HL-60 (cell line): Measurements from ENCODE around the gene DNPH1.

Experiments
- DNase-seq, 2 experiments: peaks; one replicate each; pipeline ENCODE4 v3.0.0-alpha.2; 2010 to 2020; ENCODE audit warnings: low read depth in 1 of 2, low spot score in 1 of 2
- H3K27ac ChIP-seq: fragments of 250-450 bp; sonication (Bioruptor Pico); replicated peaks from 2 replicates; pipeline ENCODE4 v1.5.1; 2020; ENCODE audit warnings: mild to moderate bottlenecking, moderate library complexity
- H3K27me3 ChIP-seq: fragments of 250-450 bp; sonication (Bioruptor Pico); 2 replicates; pipeline ENCODE4 v1.5.1; 2021; ENCODE audit warnings: mild to moderate bottlenecking, moderate library complexity; ENCODE audit not compliant: insufficient read depth, poor library complexity, severe bottlenecking
- H3K4me3 ChIP-seq: replicated peaks from 2 replicates; pipeline ENCODE4 v1.5.1; 2011; ENCODE audit warnings: mild to moderate bottlenecking, control low read depth, low read length; ENCODE audit not compliant: insufficient read depth
- GABPA ChIP-seq: IDR thresholded peaks from 2 replicates; pipeline ENCODE4 v1.6.1; 2012; ENCODE audit warnings: low read depth
- POLR2AphosphoS5 ChIP-seq: IDR thresholded peaks from 2 replicates; pipeline ENCODE4 v1.6.1; 2012; ENCODE audit warnings: low read depth
- SPI1 ChIP-seq: IDR thresholded peaks from 2 replicates; pipeline ENCODE4 v1.6.1; 2012; ENCODE audit warnings: low read depth, mild to moderate bottlenecking, borderline replicate concordance
- TF ChIP-seq, protein P1 (sequence below): IDR thresholded peaks from one replicate; pipeline ENCODE4 v1.5.1; 2011; ENCODE audit warnings: low read length, control low read depth, inconsistent platforms; ENCODE audit not compliant: insufficient read depth
- TF ChIP-seq, protein P2 (sequence below): IDR thresholded peaks from 2 replicates; pipeline ENCODE4 v1.6.1; 2012; ENCODE audit warnings: low read depth; ENCODE audit not compliant: insufficient replicate concordance

The DNPH1 gene

DNA sequence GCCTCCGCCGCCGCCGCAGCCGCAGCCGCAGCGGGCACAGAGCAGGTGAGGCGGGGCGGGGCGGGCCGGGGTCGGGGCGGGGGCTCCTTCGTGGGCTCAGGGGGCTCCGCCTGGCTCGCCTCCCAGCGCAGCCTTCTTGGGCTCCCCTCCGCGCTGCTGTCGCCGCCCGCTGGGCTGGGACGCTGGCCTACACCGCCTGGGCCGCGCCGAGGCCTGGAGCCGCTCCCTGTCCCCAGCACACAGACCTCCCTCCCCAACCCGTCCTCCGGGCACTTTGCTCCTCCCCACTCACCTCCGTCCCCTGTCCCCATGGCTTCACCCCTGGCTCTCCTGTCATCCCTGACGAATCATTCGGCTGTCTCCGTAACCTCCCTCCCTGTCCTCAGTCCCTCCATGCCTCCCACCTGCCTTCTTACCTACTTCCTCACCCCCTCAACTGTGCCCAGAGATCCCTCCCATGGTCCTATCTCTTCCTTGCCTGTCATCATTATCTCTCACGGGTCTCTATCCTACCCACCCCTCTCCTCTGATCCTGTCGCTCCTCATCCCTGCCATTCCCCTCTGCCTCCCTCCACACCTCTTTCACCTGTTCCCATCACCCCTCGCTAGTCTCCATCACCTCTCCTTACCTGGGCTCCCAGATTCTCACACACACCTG lies 14.5 kb upstream of the DNPH1 start:
- no peak overlapping the region for H3K4me3 ChIP-seq
- no peak overlapping the region for H3K27ac ChIP-seq
- no peak for DNase-seq
- H3K27me3 ChIP-seq, result peaks cover 27% of the 10 kb centered on the region
- TF ChIP-seq GABPA, result no peak
- no peak for TF ChIP-seq POLR2AphosphoS5
- TF ChIP-seq, protein P1, sequence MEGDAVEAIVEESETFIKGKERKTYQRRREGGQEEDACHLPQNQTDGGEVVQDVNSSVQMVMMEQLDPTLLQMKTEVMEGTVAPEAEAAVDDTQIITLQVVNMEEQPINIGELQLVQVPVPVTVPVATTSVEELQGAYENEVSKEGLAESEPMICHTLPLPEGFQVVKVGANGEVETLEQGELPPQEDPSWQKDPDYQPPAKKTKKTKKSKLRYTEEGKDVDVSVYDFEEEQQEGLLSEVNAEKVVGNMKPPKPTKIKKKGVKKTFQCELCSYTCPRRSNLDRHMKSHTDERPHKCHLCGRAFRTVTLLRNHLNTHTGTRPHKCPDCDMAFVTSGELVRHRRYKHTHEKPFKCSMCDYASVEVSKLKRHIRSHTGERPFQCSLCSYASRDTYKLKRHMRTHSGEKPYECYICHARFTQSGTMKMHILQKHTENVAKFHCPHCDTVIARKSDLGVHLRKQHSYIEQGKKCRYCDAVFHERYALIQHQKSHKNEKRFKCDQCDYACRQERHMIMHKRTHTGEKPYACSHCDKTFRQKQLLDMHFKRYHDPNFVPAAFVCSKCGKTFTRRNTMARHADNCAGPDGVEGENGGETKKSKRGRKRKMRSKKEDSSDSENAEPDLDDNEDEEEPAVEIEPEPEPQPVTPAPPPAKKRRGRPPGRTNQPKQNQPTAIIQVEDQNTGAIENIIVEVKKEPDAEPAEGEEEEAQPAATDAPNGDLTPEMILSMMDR, result no peak
- TF ChIP-seq, protein P2, sequence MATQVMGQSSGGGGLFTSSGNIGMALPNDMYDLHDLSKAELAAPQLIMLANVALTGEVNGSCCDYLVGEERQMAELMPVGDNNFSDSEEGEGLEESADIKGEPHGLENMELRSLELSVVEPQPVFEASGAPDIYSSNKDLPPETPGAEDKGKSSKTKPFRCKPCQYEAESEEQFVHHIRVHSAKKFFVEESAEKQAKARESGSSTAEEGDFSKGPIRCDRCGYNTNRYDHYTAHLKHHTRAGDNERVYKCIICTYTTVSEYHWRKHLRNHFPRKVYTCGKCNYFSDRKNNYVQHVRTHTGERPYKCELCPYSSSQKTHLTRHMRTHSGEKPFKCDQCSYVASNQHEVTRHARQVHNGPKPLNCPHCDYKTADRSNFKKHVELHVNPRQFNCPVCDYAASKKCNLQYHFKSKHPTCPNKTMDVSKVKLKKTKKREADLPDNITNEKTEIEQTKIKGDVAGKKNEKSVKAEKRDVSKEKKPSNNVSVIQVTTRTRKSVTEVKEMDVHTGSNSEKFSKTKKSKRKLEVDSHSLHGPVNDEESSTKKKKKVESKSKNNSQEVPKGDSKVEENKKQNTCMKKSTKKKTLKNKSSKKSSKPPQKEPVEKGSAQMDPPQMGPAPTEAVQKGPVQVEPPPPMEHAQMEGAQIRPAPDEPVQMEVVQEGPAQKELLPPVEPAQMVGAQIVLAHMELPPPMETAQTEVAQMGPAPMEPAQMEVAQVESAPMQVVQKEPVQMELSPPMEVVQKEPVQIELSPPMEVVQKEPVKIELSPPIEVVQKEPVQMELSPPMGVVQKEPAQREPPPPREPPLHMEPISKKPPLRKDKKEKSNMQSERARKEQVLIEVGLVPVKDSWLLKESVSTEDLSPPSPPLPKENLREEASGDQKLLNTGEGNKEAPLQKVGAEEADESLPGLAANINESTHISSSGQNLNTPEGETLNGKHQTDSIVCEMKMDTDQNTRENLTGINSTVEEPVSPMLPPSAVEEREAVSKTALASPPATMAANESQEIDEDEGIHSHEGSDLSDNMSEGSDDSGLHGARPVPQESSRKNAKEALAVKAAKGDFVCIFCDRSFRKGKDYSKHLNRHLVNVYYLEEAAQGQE, result no peak
- no peak for TF ChIP-seq SPI1

DNA sequence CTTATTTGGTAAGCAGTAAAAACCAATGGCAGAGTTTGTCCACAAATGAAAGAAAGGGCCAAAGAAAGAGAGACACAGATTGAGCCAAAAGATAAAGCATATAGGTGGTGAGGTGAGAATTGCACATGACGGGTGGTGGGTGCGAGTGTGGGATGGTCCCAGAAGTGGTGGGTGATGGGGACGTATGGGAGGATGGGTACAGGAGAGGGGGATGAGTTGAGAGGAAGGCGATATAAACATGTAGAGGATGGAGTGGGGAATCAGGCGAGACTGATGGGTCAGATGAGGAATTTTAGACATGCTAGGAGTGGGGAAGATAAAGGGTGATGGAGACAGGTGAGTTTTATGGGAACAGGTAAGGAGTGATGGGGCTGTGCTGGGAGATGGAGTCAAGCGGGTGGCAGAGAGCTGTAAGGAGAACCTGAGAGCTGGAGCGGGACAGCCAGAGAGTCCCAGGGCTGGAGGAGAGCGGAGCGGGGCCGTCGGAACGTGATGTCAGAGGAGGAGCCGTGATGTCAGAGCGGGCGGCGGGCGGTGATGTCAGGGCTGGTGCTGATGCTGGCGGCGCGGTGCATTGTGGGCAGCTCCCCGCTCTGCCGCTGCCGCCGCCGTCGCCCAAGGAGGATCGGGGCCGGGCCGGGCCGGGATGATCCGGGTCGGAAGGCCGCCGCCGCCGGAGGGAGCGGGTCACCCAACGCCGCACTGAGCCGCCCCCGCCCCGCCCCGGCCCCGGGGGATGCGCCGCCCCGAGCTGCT lies 13.8 kb upstream of the DNPH1 start, which contains the start of gene TTBK1:
TTBK1 (plus strand) TSS at position 574 of the 756 bp plus-strand sequence. CDS start 3,180 bp downstream, outside the sequence.
- H3K27ac ChIP-seq, result no peak within 1 kb of the TSS
- H3K27me3 ChIP-seq, result peaks cover 27% of the 10 kb centered on the region
- no peak for TF ChIP-seq GABPA
- no peak for TF ChIP-seq SPI1
- TF ChIP-seq, protein P2, result no peak
- TF ChIP-seq POLR2AphosphoS5, result no peak
- TF ChIP-seq, protein P1, result no peak
- no peak for DNase-seq
- no peak within 1 kb of the TSS for H3K4me3 ChIP-seq

DNA sequence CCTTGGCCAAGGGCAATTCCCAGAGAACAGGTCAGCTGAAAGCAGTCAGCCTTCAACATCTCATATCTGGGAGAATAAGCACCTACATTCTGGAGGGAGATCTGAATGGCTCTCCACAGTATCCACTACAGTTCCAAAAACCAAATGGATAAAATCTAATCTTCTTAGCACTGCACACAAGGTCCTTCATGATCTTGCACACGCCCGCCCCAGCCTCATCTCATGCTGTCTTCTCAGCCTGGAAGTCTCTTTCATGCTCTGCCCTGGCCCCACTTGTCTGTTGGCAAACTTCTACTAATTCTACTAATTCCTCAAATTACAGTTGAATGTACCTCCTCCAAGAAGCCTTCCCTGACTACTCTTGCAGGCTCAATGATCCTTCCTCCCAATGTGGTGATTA lies 12.2 kb upstream of the DNPH1 start:
- peaks cover 29% of the 10 kb centered on the region for H3K27me3 ChIP-seq
- H3K4me3 ChIP-seq, result no peak overlapping the region
- TF ChIP-seq, protein P2, result no peak
- no peak for TF ChIP-seq POLR2AphosphoS5
- TF ChIP-seq GABPA, result no peak
- TF ChIP-seq, protein P1, result no peak
- no peak for DNase-seq
- no peak overlapping the region for H3K27ac ChIP-seq
